Measurements from ENCODE around the gene MDM4.
"Not testable (repeated sequence)": the region's sequence is repeated elsewhere in the genome, so short reads cannot be mapped to it uniquely, and the experiment has no call there.

Gene MDM4

DNA sequence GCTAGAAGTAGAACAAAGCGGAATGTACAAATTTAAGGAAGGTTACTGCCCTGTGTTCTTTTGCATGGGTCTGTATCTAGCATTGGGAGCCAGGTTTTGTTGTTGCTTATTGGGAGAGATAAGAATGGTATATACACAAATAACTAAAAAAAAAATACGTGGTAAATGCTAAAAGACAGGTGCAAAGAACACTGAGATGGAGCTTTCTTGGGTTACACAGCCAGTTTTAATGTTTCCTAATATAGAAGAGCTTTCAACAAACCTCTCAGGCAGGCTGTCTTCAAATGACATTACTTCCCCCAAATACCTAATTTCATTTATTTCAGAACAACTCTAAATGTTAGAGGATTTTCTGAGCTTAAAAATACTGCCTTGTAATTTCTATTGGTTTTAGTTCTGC lies 1.4 kb upstream of the MDM4 start:
- no peak for DNase-seq (ENCODE audit: low spot score)

DNA sequence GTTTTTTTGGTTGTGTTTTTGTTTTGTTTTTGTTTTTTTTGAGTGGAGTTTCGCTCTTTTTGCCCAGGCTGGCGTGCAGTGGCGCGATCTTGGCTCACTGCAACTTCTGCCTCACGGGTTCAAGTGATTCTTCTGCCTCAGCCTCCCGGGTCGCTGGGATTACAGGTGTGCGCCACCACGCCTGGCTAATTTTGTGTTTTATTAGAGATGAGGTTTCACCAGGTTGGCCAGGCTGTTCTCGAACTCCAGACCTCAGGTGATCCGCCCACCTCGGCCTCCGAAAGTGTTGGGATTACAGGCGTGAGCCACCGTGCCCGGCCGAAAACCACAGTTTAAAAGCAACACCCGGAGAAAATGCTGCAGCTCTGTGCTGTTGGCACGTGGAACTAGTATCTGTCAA lies 1.2 kb downstream of the MDM4 start:
- DNase-seq (ENCODE audit: low spot score), result not testable (repeated sequence)

GRCh38 chr1:204520834-204521709 lies 4.9 kb downstream of the MDM4 start:
- DNase-seq (ENCODE audit: low spot score), result peak; percentile 46

- DNase-seq (ENCODE audit: low spot score), result not testable (repeated sequence)
These were observed 5.8 kb downstream of the MDM4 start for GRCh38 chr1:204521941-204522521.

GRCh38 chr1:204523605-204524215 lies 7.5 kb downstream of the MDM4 start:
- DNase-seq (ENCODE audit: low spot score), result peak; percentile 82

DNA sequence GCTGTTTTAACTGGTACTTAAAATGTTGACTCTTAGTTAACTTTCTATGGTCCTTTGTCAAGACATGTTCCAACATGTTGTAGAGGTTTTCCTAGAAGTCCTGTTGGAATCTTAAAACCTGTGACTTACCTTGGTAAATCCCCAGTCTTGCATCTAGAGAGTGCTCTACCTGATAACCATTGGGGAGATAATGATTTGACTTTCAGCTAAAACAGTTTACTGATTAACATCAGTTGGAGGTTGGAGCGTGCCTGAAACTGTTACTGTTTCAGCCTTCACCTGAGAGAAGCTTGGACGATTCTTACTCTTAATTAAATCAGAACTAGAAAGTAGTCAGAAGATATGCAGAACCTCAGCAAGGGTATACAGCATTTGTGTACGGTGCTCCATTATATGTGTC lies 8.8 kb downstream of the MDM4 start:
- no peak for DNase-seq (ENCODE audit: low spot score)

- no peak for DNase-seq (ENCODE audit: low spot score)
These were observed 12.0 kb downstream of the MDM4 start for GRCh38 chr1:204528241-204528640.

DNA sequence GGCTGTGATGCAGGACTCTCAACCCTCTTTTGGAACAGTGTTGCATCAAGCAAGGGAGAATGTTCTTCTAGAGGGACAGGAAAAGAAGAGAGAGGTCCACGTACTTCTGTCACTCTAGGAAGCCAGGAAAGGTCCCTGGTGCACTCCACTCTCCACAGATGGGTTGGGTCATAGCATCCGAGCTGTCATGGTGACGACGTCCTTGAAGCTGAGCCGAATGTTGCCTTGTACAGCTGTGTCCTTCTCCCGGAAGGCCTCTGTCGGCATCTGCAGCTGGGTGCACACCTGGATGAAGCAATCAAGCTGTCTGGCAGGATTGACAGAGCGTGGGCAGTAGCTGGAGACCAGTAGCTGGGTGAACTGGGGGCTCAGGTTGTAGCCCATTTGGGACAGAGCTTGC lies 12.5 kb downstream of the MDM4 start:
- no peak for DNase-seq (ENCODE audit: low spot score)

- no peak for DNase-seq (ENCODE audit: low spot score)
These were observed 13.2 kb downstream of the MDM4 start for GRCh38 chr1:204529371-204529895.

DNA sequence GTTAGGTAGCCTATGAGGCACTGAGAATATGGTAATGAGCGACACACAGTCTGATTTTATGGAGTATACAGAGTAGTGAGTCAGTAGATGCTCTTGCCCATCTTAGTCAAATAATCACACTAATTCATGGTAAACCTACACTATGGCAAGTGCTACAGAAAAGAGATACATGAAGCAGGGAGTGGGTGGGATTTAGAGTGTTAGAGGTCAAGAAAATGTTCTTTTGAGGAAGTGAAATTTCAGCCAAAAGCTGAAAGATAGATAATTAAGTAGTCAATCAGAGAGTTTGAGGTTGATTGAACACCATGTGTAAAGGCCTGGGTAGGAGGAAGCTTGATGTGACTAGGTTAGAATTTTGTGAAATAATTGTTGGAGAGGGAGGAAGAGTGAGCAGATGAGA lies 14.7 kb downstream of the MDM4 start:
- DNase-seq (ENCODE audit: low spot score), result no peak

DNA sequence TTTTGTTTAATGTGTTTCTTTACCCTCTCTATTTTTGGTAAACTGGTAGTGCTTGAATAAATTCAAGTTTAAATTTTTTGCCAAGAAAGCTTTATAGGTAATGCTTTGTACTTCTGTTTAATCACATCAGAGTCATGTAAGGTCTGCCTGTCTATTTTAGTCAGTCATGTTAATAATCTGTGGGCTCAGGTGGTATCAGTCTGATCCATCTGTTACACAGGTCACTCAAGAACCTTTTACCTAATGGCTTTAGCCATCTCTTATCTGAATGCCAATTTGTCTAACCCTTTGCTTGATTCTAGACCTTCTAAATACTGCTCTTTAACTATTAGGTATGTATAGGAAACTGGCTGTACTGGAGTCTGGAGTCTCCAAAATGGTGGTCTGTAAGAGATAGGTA lies 16.6 kb downstream of the MDM4 start:
- no peak for DNase-seq (ENCODE audit: low spot score)

- DNase-seq (ENCODE audit: low spot score), result no peak
These were observed 25.4 kb downstream of the MDM4 start for GRCh38 chr1:204541626-204542025.

DNA sequence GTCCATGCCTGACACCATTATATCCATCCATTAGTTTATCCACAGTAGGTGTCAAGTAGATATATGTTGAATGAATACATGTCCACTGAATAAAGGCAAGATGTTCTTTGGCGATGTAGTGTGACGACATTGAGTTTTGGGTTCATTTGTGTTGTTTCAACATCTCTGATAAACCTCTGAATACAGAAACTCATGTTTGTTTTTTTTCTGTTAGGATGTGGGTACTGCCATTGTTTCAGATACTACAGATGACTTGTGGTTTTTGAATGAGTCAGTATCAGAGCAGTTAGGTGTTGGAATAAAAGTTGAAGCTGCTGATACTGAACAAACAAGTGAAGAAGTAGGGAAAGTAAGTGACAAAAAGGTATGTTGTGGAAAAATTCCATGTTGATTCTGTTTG lies 28.1 kb downstream of the MDM4 start:
- DNase-seq (ENCODE audit: low spot score), result no peak

DNA sequence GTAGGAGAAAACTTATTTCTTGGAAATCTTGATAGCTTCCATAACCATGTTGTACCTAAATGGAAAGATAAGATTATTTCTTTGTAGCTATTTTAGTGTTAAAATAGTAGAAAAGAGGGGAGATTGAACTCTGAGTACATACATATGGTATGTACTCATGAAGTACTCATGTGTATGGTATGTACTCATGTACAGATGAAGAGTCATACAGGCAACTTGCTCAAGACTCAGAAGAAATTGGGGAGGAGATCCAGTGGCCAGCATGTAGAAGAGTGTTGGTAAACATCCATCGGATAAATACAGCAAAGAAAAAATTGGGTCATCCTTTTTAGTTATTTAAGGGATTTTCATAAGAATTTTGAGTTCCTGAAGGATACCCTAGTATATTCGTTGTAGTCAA lies 29.0 kb downstream of the MDM4 start:
- no peak for DNase-seq (ENCODE audit: low spot score)

GRCh38 chr1:204545881-204546280 lies 29.7 kb downstream of the MDM4 start:
- no peak for DNase-seq (ENCODE audit: low spot score)

DNA sequence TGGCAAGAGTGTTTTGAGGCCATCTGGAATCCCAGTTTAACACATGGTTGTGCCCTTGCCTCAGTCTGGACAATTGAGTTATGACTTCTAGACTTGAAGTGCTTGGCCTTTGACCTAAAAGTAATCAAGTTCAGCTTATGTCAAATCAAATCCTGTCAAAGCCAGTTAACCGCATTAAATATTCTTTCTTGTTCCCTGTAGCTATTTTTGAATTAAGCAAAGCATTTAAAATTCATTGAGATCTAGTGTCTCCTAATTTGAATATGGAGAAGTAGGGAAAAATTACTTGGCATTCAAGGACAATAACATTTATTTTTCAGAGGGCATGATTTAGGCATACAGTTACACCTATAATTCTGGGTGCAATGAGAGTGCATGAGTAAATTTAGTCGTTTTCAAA lies 32.1 kb downstream of the MDM4 start:
- DNase-seq (ENCODE audit: low spot score), result no peak

DNA sequence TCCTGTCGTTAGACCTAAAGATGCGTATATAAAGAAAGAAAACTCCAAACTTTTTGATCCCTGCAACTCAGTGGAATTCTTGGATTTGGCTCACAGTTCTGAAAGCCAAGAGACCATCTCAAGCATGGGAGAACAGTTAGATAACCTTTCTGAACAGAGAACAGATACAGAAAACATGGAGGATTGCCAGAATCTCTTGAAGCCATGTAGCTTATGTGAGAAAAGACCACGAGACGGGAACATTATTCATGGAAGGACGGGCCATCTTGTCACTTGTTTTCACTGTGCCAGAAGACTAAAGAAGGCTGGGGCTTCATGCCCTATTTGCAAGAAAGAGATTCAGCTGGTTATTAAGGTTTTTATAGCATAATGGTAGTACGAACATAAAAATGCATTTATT lies 33.1 kb downstream of the MDM4 start:
- no peak for DNase-seq (ENCODE audit: low spot score)

DNA sequence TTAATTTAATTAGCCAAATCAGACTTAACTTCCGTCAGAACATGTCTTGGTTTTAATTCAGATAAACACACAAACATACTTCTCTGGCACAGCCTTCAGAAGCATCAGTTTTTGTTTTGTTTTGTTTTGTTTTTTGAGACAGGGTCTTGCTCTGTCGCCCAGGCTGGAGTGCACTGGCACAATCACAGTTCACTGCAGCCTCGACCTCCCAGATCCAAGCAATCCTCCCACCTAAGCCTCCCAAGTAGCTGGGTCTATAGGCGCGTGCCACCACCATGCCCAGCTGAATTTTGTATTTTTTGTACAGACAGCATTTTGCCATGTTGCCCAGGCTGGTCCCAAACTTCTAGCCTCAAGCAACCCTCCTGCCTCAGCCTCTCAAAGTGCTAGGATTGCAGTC lies 34.7 kb downstream of the MDM4 start:
- no peak for DNase-seq (ENCODE audit: low spot score)

DNA sequence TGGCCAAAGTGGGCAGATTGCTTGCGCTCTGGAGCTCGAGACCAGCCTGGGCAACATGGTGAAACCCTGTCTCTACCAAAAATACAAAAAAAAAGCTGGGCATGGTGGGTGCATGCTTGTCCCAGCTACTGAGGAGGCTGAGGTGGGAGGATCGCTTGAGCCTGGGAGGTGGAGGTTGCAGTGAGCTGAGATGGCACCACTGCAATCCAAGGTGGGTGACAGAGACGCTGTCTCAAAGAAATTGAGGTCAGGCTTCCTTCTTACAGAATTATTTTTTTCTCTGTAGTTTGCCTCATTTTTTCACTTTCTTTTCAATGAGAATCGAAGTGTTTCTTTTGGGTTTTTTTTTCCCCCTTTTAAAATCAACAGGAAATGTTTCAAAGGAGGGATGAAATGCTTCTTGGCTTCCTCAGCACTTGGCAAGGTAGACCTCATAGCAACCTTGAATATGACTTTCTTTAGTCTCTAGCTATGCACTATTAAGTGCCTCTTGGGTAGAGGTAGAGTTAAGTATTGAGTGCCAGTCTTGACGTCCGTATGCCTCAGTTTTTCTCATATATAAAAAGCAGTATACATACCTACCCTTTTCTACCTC lies 40.3 kb downstream of the MDM4 start:
- no peak for DNase-seq (ENCODE audit: low spot score)

GRCh38 chr1:204558467-204558866 lies 42.3 kb downstream of the MDM4 start:
- no peak for DNase-seq (ENCODE audit: low spot score)

- DNase-seq (ENCODE audit: low spot score), result not testable (repeated sequence)
These were observed 43.8 kb downstream of the MDM4 start for GRCh38 chr1:204560002-204560401.

- DNase-seq (ENCODE audit: low spot score), result no peak
These were observed 44.5 kb downstream of the MDM4 start for GRCh38 chr1:204560590-204561150.

All from LoVo (cell line).